ENCODE measurements around the gene EPHB2. TPM values are rescaled to one million over a fixed set of nuclear protein-coding genes. Genes with fewer than 3 reads are reported as not detected.
"Not testable (repeated sequence)": the region's sequence is repeated elsewhere in the genome, so short reads cannot be mapped to it uniquely, and the experiment has no call there.

Gene EPHB2
- total and polyA plus RNA-seq, 12 donors = 0.15 to 5.0 (median 0.85) TPM

- WGBS, 2 donors = 26 to 39% methylated on average over 3 of the region's 3 CpGs
These were observed 130.5 kb downstream of the EPHB2 start for GRCh38 chr1:22841142-22841541.

DNA sequence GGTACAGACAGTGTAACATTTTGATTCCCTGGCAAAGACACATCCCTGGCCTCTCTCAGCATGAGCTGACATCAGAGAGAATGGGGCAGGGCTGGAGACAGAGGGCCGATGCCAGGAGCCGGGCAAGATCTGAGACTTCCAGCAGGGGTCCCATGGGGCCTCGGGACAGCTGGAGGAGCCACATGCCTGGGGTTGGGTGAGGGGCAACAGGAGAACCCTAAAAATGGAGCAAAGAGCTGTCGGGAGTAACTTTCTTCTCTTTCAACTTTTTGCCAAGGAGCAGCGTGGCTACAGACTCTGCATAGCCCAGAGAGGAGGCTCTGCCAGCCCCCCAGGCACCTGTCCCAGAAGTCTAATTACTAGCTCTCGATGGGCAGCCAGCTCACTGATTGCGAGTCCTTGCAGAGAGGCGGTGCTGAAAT lies 131.2 kb downstream of the EPHB2 start:
- intact Hi-C loops (cut with DNase I) = no loop called here

More at GRCh38 chr1:22841142-22841541, 130.5 kb downstream of the EPHB2 start:
- no peaks in the 10 kb centered on the region for H3K36me3 ChIP-seq
- H3K27ac ChIP-seq = peak overlapping the region in 4 of 10 donors; percentile 30 to 42 (median 39)
- H3K9me3 ChIP-seq = no peaks in the 10 kb centered on the region
- DNase-seq = no peak
- TF ChIP-seq, protein P1, sequence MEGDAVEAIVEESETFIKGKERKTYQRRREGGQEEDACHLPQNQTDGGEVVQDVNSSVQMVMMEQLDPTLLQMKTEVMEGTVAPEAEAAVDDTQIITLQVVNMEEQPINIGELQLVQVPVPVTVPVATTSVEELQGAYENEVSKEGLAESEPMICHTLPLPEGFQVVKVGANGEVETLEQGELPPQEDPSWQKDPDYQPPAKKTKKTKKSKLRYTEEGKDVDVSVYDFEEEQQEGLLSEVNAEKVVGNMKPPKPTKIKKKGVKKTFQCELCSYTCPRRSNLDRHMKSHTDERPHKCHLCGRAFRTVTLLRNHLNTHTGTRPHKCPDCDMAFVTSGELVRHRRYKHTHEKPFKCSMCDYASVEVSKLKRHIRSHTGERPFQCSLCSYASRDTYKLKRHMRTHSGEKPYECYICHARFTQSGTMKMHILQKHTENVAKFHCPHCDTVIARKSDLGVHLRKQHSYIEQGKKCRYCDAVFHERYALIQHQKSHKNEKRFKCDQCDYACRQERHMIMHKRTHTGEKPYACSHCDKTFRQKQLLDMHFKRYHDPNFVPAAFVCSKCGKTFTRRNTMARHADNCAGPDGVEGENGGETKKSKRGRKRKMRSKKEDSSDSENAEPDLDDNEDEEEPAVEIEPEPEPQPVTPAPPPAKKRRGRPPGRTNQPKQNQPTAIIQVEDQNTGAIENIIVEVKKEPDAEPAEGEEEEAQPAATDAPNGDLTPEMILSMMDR (IDR thresholded peaks at IDR 0.05) = no peak
- intact Hi-C loops (cut with DNase I) = no loop called here
- peaks cover 0 to 12% (median 0%) of the 10 kb centered on the region in 7 donors for H3K27me3 ChIP-seq
- no peak overlapping the region for H3K4me3 ChIP-seq
- peak in 6 of 8 donors; percentile 25 to 68 (median 46) for ATAC-seq
- peaks cover 0 to 20% (median 4%) of the 10 kb centered on the region in 9 donors for H3K4me1 ChIP-seq

DNA sequence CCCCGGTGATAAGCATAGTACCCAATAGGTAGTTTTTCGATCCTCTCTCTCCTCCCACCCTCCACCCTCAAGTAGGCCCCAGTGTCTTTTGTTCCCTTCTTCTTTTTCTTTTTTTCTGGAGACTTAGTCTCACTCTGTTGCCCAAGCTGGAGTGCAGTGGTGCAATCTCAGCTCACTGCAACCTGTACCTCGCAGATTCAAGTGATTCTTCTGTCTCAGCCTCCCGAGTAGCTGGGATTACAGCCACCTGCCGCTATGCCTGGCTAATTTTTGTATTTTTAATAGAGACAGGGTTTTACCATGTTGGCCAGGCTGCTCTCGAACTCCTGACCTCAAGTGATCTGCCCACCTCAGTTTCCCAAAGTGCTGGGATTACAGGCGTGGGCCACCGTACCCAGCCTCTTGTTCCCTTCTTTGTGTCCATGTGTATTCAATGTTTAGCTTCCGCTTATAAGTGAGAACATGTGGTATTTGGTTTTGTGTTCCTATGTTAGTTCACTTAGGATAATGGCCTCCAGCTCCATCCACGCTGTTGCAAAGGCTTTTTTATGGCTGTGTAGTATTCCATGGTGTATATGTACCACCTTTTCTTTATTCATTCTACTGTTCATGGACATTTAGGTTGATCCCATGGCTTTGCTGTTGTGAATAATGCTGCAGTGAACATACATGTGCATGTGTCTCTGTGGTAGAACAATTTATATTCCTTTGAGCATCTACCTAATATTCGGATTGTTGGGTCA lies 133.0 kb downstream of the EPHB2 start:
- 92 to 96% methylated on average over 11 of the region's 11 CpGs for WGBS, 2 donors
- H3K27me3 ChIP-seq = peaks cover 0 to 12% (median 0%) of the 10 kb centered on the region in 7 donors
- intact Hi-C loops (cut with DNase I); H3K4me3 ChIP-seq; ATAC-seq; H3K9me3 ChIP-seq; DNase-seq; H3K36me3 ChIP-seq; H3K27ac ChIP-seq: not testable (repeated sequence)
- peaks cover 0 to 20% (median 4%) of the 10 kb centered on the region in 9 donors for H3K4me1 ChIP-seq

More for the DNA sequence above, 131.2 kb downstream of the EPHB2 start:
- H3K36me3 ChIP-seq = no peaks in the 10 kb centered on the region
- 23 to 31% methylated on average over 8 of the region's 8 CpGs for WGBS, 2 donors
- DNase-seq = peak; percentile 46 to 60
- H3K9me3 ChIP-seq = no peaks in the 10 kb centered on the region
- peaks cover 0 to 20% (median 4%) of the 10 kb centered on the region in 9 donors for H3K4me1 ChIP-seq
- H3K27ac ChIP-seq = peak overlapping the region in 6 of 10 donors; percentile 7 to 43 (median 39)
- peak overlapping the region in 1 of 10 donors; percentile 7 for H3K4me3 ChIP-seq
- H3K27me3 ChIP-seq = peaks cover 0 to 12% (median 0%) of the 10 kb centered on the region in 7 donors
- ATAC-seq = peak; percentile 59 to 88 (median 78)
- TF ChIP-seq, protein P1 (IDR thresholded peaks at IDR 0.05) = no peak

DNA sequence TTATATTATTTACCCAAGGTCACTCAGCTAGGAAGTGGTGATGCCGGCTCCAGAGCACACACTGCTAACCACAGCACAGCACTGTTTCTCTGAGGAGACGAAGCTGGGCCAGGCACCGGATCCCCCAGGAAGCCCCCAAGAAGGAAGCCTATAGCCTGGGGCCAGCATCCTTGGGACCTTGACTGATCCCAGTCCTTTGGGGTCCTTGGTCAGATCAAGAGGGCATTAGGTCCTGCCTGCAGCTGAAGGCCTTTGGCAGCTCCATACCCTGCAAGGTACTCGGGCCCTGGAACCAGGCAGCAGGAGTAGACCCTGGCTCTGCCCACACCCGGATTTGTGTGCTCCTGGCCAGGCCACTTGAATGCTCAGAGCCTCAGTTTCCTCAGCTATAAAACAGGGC lies 134.0 kb downstream of the EPHB2 start:
- intact Hi-C loops (cut with DNase I) = no loop called here
- H3K4me3 ChIP-seq = no peak overlapping the region
- H3K27ac ChIP-seq = no peak overlapping the region
- peaks cover 0 to 5% (median 0%) of the 10 kb centered on the region in 11 donors for H3K9me3 ChIP-seq
- ATAC-seq = no peak
- peaks cover 0 to 12% (median 0%) of the 10 kb centered on the region in 7 donors for H3K27me3 ChIP-seq
- no peaks in the 10 kb centered on the region for H3K36me3 ChIP-seq
- peaks cover 0 to 20% (median 4%) of the 10 kb centered on the region in 9 donors for H3K4me1 ChIP-seq
- TF ChIP-seq, protein P1 (IDR thresholded peaks at IDR 0.05) = no peak
- WGBS, 2 donors = 88 to 94% methylated on average over 5 of the region's 5 CpGs
- DNase-seq = no peak
